ENCODE data around the gene MAP1LC3B.

- no peak for TF ChIP-seq CTCF (IDR thresholded peaks at IDR 0.05; ENCODE audit: insufficient read depth, low read length)
- no peak for TF ChIP-seq POLR2AphosphoS5 (IDR thresholded peaks at IDR 0.05; ENCODE audit: low read depth)
- no peak for TF ChIP-seq SPI1 (IDR thresholded peaks at IDR 0.05; ENCODE audit: borderline replicate concordance, low read depth)
- TF ChIP-seq GABPA (IDR thresholded peaks at IDR 0.05; ENCODE audit: low read depth): no peak
- no peak for TF ChIP-seq REST (IDR thresholded peaks at IDR 0.05; ENCODE audit: insufficient replicate concordance, low read depth)
These were observed 48.4 kb upstream of the MAP1LC3B start for GRCh38 chr16:87343753-87344050.

Data from HL-60 (cell line).